ENCODE measurements around the gene CREB5.
"Not testable (repeated sequence)": the region's sequence is repeated elsewhere in the genome, so short reads cannot be mapped to it uniquely, and the experiment has no call there.

Gene CREB5

DNA sequence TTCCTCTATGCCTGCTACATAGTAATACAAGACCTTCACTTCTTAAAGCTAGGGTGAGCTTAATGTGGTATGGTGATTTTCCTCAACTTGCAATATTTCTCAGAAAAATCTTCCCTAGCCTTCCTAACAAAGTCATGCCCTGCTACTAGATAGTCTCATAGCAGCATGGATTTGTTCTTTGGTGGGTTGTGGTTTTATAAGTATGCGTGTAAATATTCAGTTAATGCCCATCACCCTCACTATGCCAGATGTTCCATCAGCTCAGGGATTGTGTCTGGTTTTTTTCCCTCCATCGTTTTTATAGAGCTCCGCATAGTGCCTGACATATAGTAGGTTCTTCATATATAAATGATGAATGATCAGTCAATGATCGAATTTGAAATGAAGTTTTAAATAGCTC lies 182.8 kb downstream of the CREB5 start:
- DNase-seq (ENCODE audit: insufficient read length) = no peak
- TF ChIP-seq POLR2AphosphoS5 (IDR thresholded peaks at IDR 0.05; ENCODE audit: low read depth, low read length) = no peak
- TF ChIP-seq TAF1 (IDR thresholded peaks at IDR 0.05; ENCODE audit: borderline replicate concordance, low read depth, low read length) = no peak
- no peak for TF ChIP-seq POLR2A (IDR thresholded peaks at IDR 0.05; ENCODE audit: low read depth, low read length)
- FAIRE-seq = no peak

DNA sequence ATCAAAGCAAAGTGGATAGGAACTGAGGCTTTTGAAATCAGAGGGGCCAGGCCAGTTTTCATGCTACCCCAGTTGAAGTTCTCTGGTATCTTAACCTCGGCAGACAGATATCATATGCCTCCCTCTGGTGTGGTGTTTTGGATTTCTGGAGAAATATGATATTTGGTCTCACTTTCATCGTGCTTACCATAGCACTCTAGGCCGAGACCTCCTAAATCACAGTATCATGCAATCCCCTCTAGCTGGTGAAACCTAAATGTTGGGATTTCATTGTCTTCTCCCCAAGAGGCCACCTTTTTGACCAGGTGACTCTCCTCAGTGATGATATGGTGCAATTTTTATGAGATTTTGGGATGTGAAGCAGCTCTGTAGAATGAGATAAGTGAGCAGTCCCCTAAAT lies 183.5 kb downstream of the CREB5 start:
- TF ChIP-seq POLR2AphosphoS5 (IDR thresholded peaks at IDR 0.05; ENCODE audit: low read depth, low read length) (no peak), POLR2A (IDR thresholded peaks at IDR 0.05; ENCODE audit: low read depth, low read length) (no peak), TAF1 (IDR thresholded peaks at IDR 0.05; ENCODE audit: borderline replicate concordance, low read depth, low read length) (no peak)
- DNase-seq (ENCODE audit: insufficient read length) (no peak), FAIRE-seq (no peak)

DNA sequence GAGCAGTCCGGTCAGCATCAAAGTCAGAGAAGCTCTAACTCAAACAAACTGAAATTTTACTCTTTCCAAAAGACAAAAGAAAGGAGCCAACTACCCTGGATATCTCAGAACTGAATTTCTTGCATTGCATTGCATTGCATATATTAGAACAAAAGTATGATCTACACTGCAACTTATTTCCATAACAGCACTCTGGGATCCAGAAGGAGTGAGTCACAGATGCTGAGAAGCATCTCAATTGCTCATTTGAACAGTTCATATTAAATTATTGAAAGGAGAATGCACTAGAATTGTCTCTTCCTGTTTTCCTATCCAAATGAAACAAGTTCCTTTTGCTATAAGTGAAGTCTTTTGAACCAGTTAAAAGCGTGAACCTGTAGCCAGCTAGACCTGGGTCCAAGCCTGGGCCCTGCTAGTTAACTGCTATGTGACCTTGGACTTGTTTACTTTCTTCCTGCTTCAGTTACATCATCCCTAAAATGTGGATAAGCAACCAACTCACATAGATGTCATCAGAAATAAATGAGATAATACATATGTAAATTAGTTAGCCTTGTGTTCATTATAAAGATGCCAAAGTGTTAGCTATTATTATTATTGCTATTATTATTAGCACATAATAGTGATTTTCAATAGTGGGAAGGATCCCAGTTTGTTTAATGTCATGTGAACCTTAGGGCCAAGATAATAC lies 184.1 kb downstream of the CREB5 start:
- FAIRE-seq (no peak), DNase-seq (ENCODE audit: insufficient read length) (no peak)
- TF ChIP-seq POLR2AphosphoS5 (IDR thresholded peaks at IDR 0.05; ENCODE audit: low read depth, low read length) (no peak), TAF1 (IDR thresholded peaks at IDR 0.05; ENCODE audit: borderline replicate concordance, low read depth, low read length) (no peak), POLR2A (IDR thresholded peaks at IDR 0.05; ENCODE audit: low read depth, low read length) (no peak)

DNA sequence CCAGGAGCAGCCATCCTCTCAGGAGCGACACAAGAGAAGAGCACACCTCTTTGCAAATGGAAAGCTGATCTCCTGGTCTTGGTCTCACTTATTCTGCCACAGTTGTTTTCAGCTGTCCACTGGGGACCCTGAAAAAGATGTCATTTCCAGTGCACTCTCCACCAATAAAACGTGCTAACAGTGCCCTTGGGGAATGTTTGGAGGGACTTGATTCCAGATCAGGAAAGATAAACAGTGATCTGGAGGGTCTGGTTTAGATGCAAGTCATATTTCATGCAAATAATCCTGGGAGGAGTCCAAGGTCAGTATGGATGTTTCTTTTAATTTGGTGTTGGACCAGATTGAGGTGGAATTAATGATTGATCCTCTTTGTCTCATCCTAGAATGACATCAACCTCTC lies 185.0 kb downstream of the CREB5 start:
- TF ChIP-seq POLR2A (IDR thresholded peaks at IDR 0.05; ENCODE audit: low read depth, low read length) (no peak), TAF1 (IDR thresholded peaks at IDR 0.05; ENCODE audit: borderline replicate concordance, low read depth, low read length) (no peak), POLR2AphosphoS5 (IDR thresholded peaks at IDR 0.05; ENCODE audit: low read depth, low read length) (no peak)
- DNase-seq (ENCODE audit: insufficient read length) (no peak), FAIRE-seq (no peak)

DNA sequence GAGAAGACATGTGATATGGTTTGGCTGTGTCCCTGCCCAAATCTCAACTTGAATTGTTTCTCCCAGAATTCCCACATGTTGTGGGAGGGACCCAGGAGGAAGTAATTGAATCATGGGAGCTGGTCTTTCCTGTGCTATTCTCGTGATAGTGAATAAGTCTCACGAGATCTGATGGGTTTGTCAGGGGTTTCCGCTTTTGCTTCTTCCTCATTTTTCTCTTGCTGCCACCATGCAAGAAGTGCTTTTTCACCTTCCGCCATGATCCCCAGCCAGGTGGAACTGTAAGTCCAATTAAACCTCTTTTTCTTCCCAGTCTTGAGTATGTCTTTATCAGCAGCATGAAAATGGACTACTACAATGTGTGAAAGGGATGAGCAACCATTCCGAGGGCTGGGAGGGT lies 185.7 kb downstream of the CREB5 start:
- DNase-seq (ENCODE audit: insufficient read length); FAIRE-seq: not testable (repeated sequence)

DNA sequence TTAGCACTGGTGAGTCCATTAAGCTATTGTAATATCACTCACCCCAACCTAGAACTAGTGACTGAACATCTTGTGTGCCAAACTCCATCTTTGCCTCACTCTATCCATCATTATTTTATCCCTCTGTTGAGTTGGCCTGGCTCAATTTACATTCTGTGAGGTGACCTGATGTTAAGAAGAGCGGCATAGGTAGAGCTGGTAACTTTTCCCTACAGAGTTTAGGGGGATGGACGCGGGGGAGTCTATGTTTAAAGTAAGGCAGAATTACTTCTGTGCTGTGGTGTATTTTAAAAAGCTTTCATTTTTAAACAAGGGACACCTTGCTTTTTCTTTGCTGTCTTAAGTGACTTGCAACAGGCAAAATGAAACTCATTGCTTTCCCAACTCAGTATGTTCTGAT lies 186.3 kb downstream of the CREB5 start:
- no peak for DNase-seq (ENCODE audit: insufficient read length)
- FAIRE-seq = no peak
- TF ChIP-seq POLR2A (IDR thresholded peaks at IDR 0.05; ENCODE audit: low read depth, low read length) = no peak
- TF ChIP-seq TAF1 (IDR thresholded peaks at IDR 0.05; ENCODE audit: borderline replicate concordance, low read depth, low read length) = no peak
- no peak for TF ChIP-seq POLR2AphosphoS5 (IDR thresholded peaks at IDR 0.05; ENCODE audit: low read depth, low read length)

DNA sequence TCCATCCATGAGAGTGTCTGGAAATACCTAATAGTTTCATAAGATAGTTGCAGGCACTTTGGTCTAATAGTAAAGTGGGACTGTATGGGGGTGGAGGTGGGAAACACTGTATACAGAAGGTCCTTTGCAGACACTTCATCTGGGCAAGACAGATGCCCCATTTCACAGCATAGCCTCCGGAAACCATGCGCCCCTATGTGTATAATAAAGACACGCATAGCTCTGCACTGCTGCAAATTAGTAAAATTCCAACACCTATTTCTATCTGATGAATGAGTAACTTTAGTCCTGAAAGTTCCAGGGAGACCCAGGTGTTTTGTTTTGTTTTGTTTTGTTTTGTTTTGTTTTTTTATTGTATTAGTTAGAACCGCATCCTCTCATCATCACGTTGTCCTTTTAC lies 187.1 kb downstream of the CREB5 start:
- no peak for DNase-seq (ENCODE audit: insufficient read length)
- TF ChIP-seq TAF1 (IDR thresholded peaks at IDR 0.05; ENCODE audit: borderline replicate concordance, low read depth, low read length) = no peak
- TF ChIP-seq POLR2AphosphoS5 (IDR thresholded peaks at IDR 0.05; ENCODE audit: low read depth, low read length) = no peak
- TF ChIP-seq POLR2A (IDR thresholded peaks at IDR 0.05; ENCODE audit: low read depth, low read length) = no peak
- FAIRE-seq = no peak

DNA sequence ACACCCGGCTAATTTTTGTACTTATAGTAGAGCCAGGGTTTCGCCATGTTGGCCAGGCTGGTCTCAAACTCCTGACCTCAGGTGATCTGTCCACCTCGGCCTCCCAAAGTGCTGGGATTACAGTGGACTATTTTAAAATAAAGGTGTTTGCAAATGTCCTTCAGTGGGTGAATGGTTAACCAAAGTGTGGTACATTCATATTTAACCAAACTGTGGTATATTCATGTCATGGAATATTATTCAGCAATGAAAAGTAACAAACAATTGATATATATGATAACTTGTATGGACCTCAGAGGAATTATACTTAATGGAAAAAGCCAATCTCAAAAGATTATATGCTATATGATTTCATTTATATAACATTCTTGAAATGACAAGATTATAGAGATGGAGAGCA lies 190.0 kb downstream of the CREB5 start:
- no peak for FAIRE-seq

DNA sequence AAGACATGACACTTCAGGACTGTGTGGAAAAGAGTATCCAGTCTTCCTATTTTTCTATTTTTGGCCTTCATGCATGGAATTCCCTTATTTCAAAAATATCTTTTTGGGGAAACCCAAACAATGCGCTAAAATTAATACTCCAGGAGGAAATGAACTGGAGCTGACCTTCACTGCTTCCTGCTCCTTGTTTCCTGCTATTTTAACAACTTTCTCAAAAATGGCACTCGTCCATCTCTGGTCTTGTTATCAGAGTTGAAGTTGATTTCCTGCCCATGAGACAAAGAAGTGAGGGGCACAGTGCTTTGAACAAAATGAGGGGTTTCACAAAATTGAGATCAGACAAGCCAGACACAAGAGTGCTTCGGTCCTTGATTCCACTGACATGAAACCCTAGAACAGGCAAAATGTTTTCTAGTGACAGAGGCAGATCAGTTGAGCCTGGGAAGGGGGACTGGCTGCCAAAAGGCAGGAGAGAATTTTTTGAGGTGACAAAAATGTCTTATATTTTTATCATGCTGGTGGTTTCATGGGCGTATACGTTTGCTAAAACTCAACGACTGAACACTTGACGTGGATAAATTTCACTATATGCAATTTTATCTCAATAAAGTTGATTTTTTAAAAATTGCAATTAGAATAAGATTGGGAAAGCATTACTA lies 193.2 kb downstream of the CREB5 start:
- FAIRE-seq (no peak), DNase-seq (ENCODE audit: insufficient read length) (no peak)
- TF ChIP-seq TAF1 (IDR thresholded peaks at IDR 0.05; ENCODE audit: borderline replicate concordance, low read depth, low read length) (no peak), POLR2A (IDR thresholded peaks at IDR 0.05; ENCODE audit: low read depth, low read length) (no peak), POLR2AphosphoS5 (IDR thresholded peaks at IDR 0.05; ENCODE audit: low read depth, low read length) (no peak)

More for the DNA sequence above, 190.0 kb downstream of the CREB5 start:
- no peak for DNase-seq (ENCODE audit: insufficient read length)
- TF ChIP-seq TAF1 (IDR thresholded peaks at IDR 0.05; ENCODE audit: borderline replicate concordance, low read depth, low read length) = no peak
- TF ChIP-seq POLR2A (IDR thresholded peaks at IDR 0.05; ENCODE audit: low read depth, low read length) = no peak
- no peak for TF ChIP-seq POLR2AphosphoS5 (IDR thresholded peaks at IDR 0.05; ENCODE audit: low read depth, low read length)

DNA sequence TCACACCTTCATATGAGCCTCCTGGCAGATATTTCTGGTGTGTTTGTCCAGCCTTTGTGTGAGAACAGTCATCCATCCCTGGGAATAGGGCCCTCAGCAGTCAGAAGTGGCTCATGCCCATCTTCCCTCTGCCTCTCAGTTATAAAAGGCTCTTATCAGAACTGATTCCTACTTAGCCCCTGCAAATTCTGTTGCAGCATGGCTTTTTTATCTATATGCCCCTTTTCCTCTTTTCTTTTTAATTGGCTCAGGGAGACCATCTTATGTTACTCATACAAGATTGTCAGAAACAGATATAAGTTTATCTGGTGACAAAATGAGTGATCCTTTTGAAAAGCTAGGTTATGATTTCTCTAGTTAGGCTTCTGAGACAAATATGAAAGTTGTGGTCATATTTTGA lies 194.1 kb downstream of the CREB5 start:
- FAIRE-seq (no peak), DNase-seq (ENCODE audit: insufficient read length) (no peak)
- TF ChIP-seq POLR2AphosphoS5 (IDR thresholded peaks at IDR 0.05; ENCODE audit: low read depth, low read length) = no peak

DNA sequence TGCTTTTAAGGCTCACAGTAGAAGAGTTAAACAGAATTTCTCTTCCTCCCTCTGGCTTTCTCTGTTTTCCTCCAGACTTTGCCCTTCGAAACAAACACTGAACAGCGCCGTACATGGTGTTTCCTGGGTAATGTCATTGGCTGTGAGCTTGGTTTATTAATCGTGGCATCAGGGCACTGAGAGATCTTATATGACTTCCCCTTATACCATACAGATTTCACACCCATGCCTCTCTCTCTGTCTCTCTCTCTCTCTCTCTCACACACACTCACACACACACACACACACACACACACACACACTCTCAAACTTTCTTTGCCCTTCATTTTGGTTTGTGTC lies 195.5 kb downstream of the CREB5 start:
- TF ChIP-seq POLR2AphosphoS5 (IDR thresholded peaks at IDR 0.05; ENCODE audit: low read depth, low read length) (no peak), POLR2A (IDR thresholded peaks at IDR 0.05; ENCODE audit: low read depth, low read length) (no peak), TAF1 (IDR thresholded peaks at IDR 0.05; ENCODE audit: borderline replicate concordance, low read depth, low read length) (no peak)
- FAIRE-seq (no peak), DNase-seq (ENCODE audit: insufficient read length) (no peak)

DNA sequence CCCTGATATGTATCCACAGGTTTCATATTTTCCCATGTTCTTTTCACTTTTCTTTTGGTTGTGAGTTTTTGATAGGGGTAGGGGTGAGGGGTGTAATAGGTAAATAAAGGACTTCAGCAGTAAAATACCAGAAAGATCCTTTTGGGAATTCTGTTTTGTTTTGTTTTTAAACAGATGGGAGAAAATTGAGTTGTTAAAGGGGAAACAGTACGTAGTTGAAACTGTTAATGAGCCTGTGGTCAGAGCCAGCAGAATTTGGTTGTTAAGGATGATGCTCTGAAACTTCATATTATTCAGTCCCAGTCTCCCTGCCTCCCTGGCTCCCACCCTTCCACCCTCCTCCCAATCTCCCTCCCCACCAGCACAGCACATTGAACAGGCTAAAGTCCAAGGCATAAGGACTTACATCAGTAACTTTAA lies 195.9 kb downstream of the CREB5 start:
- TF ChIP-seq POLR2A (IDR thresholded peaks at IDR 0.05; ENCODE audit: low read depth, low read length) (no peak), POLR2AphosphoS5 (IDR thresholded peaks at IDR 0.05; ENCODE audit: low read depth, low read length) (no peak), TAF1 (IDR thresholded peaks at IDR 0.05; ENCODE audit: borderline replicate concordance, low read depth, low read length) (no peak)
- no peak for FAIRE-seq
- DNase-seq (ENCODE audit: insufficient read length) = no peak

Data from GM12892 (cell line).